ENCODE measurements around the gene CEP41. TPM values are rescaled to one million over a fixed set of nuclear protein-coding genes. Genes with fewer than 3 reads are reported as not detected.

CEP41 gene
- total and polyA plus RNA-seq, 4 donors: 2.3 to 3.5 (median 2.8) TPM

DNA sequence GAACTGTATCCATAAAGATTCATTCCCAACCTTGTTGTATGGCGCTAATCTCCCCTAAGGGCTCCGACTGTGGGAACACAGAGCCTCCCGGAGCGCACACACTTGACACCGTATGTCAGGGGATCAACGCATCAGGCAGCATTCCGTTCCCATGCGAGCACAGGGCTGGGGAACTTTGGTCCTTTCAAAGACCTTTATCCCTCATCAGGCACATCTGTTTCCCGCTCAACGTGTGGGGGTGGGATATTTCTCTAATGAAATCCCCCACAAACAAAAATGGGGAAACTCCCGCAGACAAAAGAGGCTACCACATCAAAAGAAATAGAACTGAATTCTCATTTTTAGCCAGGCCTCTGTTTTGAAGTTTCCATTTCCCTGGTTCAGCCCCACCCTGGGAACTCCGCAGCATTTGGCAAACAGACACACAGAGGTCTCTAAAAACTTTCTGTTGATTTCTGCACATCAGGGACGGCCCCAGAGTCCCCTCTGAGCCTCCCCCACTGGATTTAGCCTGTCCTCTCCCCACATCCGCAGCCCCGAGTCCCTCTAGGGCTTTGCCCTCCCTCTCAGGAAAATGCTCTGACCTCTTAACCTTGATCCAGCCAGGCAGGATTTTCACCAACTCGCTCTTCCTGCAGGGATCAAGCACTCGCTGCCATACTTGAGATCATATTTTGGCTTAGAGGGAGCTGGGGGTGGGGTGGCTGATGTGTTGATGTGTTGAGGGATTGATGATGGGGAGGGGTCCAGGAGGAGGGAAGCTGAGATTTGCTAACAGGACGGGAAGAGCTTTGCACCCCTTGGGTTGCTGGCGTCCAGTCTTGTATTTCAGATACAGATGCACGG is 89.6 kb downstream of the CEP41 start:
- no peaks in the 10 kb centered on the region for H3K4me1 ChIP-seq (ENCODE audit: control insufficient read depth in 4 of 4, insufficient read depth in 4 of 4, low read length in 3 of 4)
- 45% methylated on average over 20 of the region's 20 CpGs for WGBS
- no peak overlapping the region for H3K4me3 ChIP-seq (ENCODE audit: low read depth in 1 of 3, low read length in 3 of 3)
- DNase-seq (ENCODE audit: low spot score): no peak
- no peak overlapping the region for H3K9ac ChIP-seq (ENCODE audit: low read depth in 1 of 2, low read length in 2 of 2)
- TF ChIP-seq YY1 (IDR thresholded peaks at IDR 0.05): no peak
- peak in 1 of 2 donors; percentile 17 for TF ChIP-seq RAD21 (IDR thresholded peaks at IDR 0.05)
- TF ChIP-seq NR2F2 (IDR thresholded peaks at IDR 0.05): peak; percentile 96
- TF ChIP-seq FOXA1 (IDR thresholded peaks at IDR 0.05): no peak
- TF ChIP-seq, protein P1, sequence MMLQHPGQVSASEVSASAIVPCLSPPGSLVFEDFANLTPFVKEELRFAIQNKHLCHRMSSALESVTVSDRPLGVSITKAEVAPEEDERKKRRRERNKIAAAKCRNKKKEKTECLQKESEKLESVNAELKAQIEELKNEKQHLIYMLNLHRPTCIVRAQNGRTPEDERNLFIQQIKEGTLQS (IDR thresholded peaks at IDR 0.05): no peak
- TF ChIP-seq, protein P2, sequence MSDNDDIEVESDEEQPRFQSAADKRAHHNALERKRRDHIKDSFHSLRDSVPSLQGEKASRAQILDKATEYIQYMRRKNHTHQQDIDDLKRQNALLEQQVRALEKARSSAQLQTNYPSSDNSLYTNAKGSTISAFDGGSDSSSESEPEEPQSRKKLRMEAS (IDR thresholded peaks at IDR 0.05): no peak
- peak; percentile 13 for TF ChIP-seq SP1 (IDR thresholded peaks at IDR 0.05)
- TF ChIP-seq FOXA2 (IDR thresholded peaks at IDR 0.05): no peak
- no peak for TF ChIP-seq GABPA (IDR thresholded peaks at IDR 0.05 in 1 of 2, conservative IDR thresholded peaks at IDR 0.05 in 1 of 2)
- peak in 1 of 2 donors; percentile 35 for TF ChIP-seq RXRA (IDR thresholded peaks at IDR 0.05)
- no peak for TF ChIP-seq HNF4A (conservative IDR thresholded peaks at IDR 0.05)
- no peak for TF ChIP-seq HNF4G (IDR thresholded peaks at IDR 0.05)
- no peak for TF ChIP-seq JUND (IDR thresholded peaks at IDR 0.05)
- H3K9me3 ChIP-seq (ENCODE audit: control insufficient read depth in 4 of 4, low read length in 3 of 4): no peaks in the 10 kb centered on the region
- H3K27me3 ChIP-seq (ENCODE audit: control insufficient read depth in 4 of 4, insufficient read depth in 4 of 4, low read length in 3 of 4): peaks cover 0 to 5% (median 0%) of the 10 kb centered on the region in 4 donors
- peak overlapping the region in 1 of 2 donors; percentile 31 for H3K27ac ChIP-seq (ENCODE audit: low read depth in 1 of 2, low read length in 2 of 2)
- H3K36me3 ChIP-seq (ENCODE audit: control insufficient read depth in 4 of 4, insufficient read depth in 3 of 4, low read depth in 1 of 4, low read length in 3 of 4): no peaks in the 10 kb centered on the region

DNA sequence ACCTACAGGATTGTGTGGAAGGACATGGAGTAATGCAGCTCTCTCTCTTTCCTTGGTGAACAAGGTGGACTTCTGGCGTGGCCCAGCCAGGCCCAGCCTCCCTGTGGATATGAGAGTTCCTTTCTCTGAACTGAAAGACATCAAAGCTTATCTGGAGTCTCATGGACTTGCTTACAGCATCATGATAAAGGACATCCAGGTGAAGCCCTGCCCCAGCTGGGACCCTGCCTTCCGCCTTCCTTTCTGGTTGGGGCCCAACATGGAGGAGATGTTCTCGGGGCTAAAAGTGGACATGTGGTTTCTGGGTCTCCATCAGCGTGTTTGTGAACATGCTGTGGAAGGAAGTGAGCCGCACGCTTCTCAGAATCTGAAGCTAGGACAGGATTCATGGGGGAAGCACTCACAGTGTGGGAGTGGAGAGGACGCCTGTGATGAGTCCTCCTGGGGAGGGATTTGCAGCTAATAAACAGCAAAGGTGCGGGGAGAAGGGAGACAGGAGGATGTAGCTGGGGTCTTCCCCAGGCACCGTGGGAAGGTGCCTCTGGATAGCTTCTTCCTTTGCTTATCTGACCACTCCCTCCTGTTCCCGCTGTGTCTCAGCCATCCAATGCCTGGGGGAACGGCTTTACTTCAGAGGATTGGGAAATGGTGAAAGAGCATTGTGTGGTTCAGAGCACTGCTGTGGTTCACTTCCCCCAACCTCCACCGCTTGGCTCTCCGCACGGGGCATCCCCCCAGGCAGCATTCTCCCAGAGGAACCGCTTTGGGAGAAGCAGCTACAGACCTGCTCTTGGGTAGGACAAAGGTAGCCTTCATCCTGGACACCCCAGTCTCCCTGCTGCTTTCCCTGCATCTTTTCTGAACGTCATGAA is 90.7 kb downstream of the CEP41 start:
- WGBS: 63% methylated on average over 16 of the region's 16 CpGs
- Histone ChIP-seq H3K9me3 (ENCODE audit: control insufficient read depth in 4 of 4, low read length in 3 of 4) (no peaks in the 10 kb centered on the region), H3K4me1 (ENCODE audit: control insufficient read depth in 4 of 4, insufficient read depth in 4 of 4, low read length in 3 of 4) (no peaks in the 10 kb centered on the region), H3K4me3 (ENCODE audit: low read depth in 1 of 3, low read length in 3 of 3) (no peak overlapping the region), H3K27ac (ENCODE audit: low read depth in 1 of 2, low read length in 2 of 2) (no peak overlapping the region), H3K9ac (ENCODE audit: low read depth in 1 of 2, low read length in 2 of 2) (no peak overlapping the region), H3K36me3 (ENCODE audit: control insufficient read depth in 4 of 4, insufficient read depth in 3 of 4, low read depth in 1 of 4, low read length in 3 of 4) (no peaks in the 10 kb centered on the region), H3K27me3 (ENCODE audit: control insufficient read depth in 4 of 4, insufficient read depth in 4 of 4, low read length in 3 of 4) (peaks cover 0 to 5% (median 0%) of the 10 kb centered on the region in 4 donors)
- no peak for DNase-seq (ENCODE audit: low spot score)
- TF ChIP-seq TAF1 (conservative IDR thresholded peaks at IDR 0.05) (no peak), FOXA1 (IDR thresholded peaks at IDR 0.05) (no peak), RAD21 (IDR thresholded peaks at IDR 0.05) (no peak), HNF4G (IDR thresholded peaks at IDR 0.05) (no peak)

DNA sequence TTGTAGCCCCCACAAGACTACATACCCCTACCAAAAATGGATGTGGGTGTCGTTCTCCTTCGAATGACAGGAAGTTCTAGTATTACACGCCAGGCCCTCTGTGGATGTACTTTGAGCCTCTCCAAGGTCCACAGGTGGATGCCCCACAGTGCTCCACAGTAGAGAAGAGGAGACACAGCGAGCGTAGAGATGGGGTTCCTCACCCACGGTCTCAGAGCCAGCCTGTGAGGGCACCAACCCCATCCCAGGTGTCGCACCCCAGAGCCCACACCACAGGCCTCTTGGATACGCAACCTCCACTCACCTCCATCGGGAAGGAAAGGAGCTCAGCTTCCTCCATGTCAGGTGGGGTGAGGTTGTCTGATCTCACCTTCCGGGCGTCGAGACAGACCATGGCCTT is 93.9 kb downstream of the CEP41 start:
- Histone ChIP-seq H3K4me3 (ENCODE audit: low read depth in 1 of 3, low read length in 3 of 3) (no peak overlapping the region), H3K27ac (ENCODE audit: low read depth in 1 of 2, low read length in 2 of 2) (no peak overlapping the region), H3K9ac (ENCODE audit: low read depth in 1 of 2, low read length in 2 of 2) (no peak overlapping the region), H3K9me3 (ENCODE audit: control insufficient read depth in 4 of 4, low read length in 3 of 4) (no peaks in the 10 kb centered on the region), H3K4me1 (ENCODE audit: control insufficient read depth in 4 of 4, insufficient read depth in 4 of 4, low read length in 3 of 4) (no peaks in the 10 kb centered on the region), H3K27me3 (ENCODE audit: control insufficient read depth in 4 of 4, insufficient read depth in 4 of 4, low read length in 3 of 4) (peaks cover 0 to 2% (median 0%) of the 10 kb centered on the region in 4 donors), H3K36me3 (ENCODE audit: control insufficient read depth in 4 of 4, insufficient read depth in 3 of 4, low read depth in 1 of 4, low read length in 3 of 4) (no peaks in the 10 kb centered on the region)
- no peak for DNase-seq (ENCODE audit: low spot score)
- no peak for TF ChIP-seq SP1 (IDR thresholded peaks at IDR 0.05)
- TF ChIP-seq, protein P3, sequence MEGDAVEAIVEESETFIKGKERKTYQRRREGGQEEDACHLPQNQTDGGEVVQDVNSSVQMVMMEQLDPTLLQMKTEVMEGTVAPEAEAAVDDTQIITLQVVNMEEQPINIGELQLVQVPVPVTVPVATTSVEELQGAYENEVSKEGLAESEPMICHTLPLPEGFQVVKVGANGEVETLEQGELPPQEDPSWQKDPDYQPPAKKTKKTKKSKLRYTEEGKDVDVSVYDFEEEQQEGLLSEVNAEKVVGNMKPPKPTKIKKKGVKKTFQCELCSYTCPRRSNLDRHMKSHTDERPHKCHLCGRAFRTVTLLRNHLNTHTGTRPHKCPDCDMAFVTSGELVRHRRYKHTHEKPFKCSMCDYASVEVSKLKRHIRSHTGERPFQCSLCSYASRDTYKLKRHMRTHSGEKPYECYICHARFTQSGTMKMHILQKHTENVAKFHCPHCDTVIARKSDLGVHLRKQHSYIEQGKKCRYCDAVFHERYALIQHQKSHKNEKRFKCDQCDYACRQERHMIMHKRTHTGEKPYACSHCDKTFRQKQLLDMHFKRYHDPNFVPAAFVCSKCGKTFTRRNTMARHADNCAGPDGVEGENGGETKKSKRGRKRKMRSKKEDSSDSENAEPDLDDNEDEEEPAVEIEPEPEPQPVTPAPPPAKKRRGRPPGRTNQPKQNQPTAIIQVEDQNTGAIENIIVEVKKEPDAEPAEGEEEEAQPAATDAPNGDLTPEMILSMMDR (IDR thresholded peaks at IDR 0.05; ENCODE audit: low read depth, low read length, missing input control): no peak
- no peak for TF ChIP-seq FOXA2 (IDR thresholded peaks at IDR 0.05)
- WGBS: 86% methylated on average over 12 of the region's 12 CpGs
